WI38 (cell line): ENCODE measurements around the gene MUC5B.

Experiments used
- H3K4me3 ChIP-seq: 2 replicates; pipeline ENCODE4 v1.5.1; 2011; ENCODE audit warnings: low read depth, mild to moderate bottlenecking, control low read depth, low read length
- TF ChIP-seq, protein P1 (sequence below): IDR thresholded peaks from 2 replicates; pipeline ENCODE4 v1.5.1; 2012; ENCODE audit warnings: low read depth, mild to moderate bottlenecking, control low read depth, low read length

MUC5B gene

GRCh38 chr11:1194977-1195681 is 27.7 kb upstream of the MUC5B start:
- H3K4me3 ChIP-seq = no peak overlapping the region
- TF ChIP-seq, protein P1, sequence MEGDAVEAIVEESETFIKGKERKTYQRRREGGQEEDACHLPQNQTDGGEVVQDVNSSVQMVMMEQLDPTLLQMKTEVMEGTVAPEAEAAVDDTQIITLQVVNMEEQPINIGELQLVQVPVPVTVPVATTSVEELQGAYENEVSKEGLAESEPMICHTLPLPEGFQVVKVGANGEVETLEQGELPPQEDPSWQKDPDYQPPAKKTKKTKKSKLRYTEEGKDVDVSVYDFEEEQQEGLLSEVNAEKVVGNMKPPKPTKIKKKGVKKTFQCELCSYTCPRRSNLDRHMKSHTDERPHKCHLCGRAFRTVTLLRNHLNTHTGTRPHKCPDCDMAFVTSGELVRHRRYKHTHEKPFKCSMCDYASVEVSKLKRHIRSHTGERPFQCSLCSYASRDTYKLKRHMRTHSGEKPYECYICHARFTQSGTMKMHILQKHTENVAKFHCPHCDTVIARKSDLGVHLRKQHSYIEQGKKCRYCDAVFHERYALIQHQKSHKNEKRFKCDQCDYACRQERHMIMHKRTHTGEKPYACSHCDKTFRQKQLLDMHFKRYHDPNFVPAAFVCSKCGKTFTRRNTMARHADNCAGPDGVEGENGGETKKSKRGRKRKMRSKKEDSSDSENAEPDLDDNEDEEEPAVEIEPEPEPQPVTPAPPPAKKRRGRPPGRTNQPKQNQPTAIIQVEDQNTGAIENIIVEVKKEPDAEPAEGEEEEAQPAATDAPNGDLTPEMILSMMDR = no peak

GRCh38 chr11:1195682-1196515 is 27.0 kb upstream of the MUC5B start:
- TF ChIP-seq, protein P1 = no peak
- no peak overlapping the region for H3K4me3 ChIP-seq

GRCh38 chr11:1196516-1197391 is 26.1 kb upstream of the MUC5B start:
- TF ChIP-seq, protein P1 = no peak
- H3K4me3 ChIP-seq = no peak overlapping the region

DNA sequence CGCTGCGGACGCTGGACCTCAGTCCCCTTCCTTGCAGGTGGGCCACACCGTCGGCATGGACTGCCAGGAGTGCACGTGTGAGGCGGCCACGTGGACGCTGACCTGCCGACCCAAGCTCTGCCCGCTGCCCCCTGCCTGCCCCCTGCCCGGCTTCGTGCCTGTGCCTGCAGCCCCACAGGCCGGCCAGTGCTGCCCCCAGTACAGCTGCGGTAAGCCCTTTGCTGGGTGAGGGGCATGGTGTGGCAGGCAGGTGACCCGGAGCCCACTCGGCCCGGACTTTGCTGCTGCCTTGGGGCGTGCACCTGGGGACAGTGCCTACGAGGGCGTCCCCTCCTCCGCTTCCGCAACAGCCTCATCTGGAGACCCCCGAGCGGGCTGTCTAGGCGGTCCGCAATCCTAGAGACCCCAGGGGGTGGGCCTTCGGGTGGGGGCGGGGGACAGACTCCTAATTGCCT is 25.4 kb upstream of the MUC5B start:
- no peak overlapping the region for H3K4me3 ChIP-seq
- TF ChIP-seq, protein P1 = no peak

GRCh38 chr11:1197886-1198560 is 24.8 kb upstream of the MUC5B start:
- H3K4me3 ChIP-seq = no peak overlapping the region
- TF ChIP-seq, protein P1 = no peak

DNA sequence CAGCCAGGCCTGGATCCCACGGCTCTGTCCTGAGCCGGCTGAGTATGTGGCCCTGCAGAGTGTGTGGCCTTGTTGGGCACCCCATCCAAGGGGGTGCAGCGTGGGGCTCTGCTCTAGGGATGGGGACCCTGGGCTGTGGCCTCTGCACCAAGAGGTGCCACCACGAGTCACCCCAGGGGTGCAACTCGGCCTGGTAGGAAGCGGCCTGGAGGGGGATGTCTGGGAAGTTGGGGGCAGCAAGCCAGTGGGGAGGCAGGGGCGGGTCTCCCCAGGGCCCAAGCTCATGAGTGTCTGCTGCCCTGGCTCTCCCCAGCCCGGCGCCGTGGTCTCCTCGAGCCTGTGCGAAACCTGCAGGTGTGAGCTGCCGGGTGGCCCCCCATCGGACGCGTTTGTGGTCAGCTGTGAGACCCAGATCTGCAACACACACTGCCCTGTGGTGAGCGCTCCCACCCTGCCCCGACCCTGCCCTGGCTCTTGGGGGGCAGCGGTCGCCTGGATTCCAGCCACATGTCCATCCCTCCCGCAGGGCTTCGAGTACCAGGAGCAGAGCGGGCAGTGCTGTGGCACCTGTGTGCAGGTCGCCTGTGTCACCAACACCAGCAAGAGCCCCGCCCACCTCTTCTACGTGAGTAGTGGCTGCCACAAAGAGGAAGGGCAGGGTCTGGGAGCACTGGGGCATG is 24.2 kb upstream of the MUC5B start:
- TF ChIP-seq, protein P1 = no peak
- no peak overlapping the region for H3K4me3 ChIP-seq
